GM12873 (cell line): ENCODE data around the gene SPRYD3.

ENCODE experiments used
- TF ChIP-seq, protein P1 (sequence below): IDR thresholded peaks from 2 replicates; pipeline ENCODE4 v1.5.1; 2012; ENCODE audit warnings: low read depth, mild to moderate bottlenecking, moderate library complexity, low read length, control low read depth; ENCODE audit not compliant: insufficient read depth; ENCODE audit errors: missing control alignments

Gene SPRYD3

GRCh38 chr12:53046655-53047220 is 32.5 kb downstream of the SPRYD3 start:
- TF ChIP-seq, protein P1, sequence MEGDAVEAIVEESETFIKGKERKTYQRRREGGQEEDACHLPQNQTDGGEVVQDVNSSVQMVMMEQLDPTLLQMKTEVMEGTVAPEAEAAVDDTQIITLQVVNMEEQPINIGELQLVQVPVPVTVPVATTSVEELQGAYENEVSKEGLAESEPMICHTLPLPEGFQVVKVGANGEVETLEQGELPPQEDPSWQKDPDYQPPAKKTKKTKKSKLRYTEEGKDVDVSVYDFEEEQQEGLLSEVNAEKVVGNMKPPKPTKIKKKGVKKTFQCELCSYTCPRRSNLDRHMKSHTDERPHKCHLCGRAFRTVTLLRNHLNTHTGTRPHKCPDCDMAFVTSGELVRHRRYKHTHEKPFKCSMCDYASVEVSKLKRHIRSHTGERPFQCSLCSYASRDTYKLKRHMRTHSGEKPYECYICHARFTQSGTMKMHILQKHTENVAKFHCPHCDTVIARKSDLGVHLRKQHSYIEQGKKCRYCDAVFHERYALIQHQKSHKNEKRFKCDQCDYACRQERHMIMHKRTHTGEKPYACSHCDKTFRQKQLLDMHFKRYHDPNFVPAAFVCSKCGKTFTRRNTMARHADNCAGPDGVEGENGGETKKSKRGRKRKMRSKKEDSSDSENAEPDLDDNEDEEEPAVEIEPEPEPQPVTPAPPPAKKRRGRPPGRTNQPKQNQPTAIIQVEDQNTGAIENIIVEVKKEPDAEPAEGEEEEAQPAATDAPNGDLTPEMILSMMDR, result no peak

DNA sequence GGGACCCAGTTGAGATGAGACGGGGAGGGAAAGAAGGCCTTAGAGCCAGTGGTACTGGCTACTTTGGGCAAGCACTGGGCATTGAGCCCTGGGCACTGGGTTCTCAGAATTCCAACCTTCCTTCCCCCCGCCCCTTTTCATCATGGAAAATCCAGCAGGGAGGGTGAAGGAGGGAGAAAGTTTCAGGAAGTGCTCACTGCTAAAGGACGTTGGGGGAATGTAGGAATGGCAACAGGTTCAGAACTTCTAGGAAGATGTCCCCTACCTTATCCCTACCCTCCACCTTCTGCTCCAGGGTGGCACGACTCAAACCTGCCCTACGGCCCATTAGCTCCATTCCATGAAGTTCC is 33.5 kb downstream of the SPRYD3 start:
- TF ChIP-seq, protein P1, result no peak

- TF ChIP-seq, protein P1, result no peak
These were observed 34.1 kb downstream of the SPRYD3 start for GRCh38 chr12:53044896-53045695.

GRCh38 chr12:53044052-53044581 is 35.1 kb downstream of the SPRYD3 start:
- TF ChIP-seq, protein P1, result no peak

- TF ChIP-seq, protein P1, result no peak
These were observed 36.4 kb downstream of the SPRYD3 start for GRCh38 chr12:53042607-53043454.

DNA sequence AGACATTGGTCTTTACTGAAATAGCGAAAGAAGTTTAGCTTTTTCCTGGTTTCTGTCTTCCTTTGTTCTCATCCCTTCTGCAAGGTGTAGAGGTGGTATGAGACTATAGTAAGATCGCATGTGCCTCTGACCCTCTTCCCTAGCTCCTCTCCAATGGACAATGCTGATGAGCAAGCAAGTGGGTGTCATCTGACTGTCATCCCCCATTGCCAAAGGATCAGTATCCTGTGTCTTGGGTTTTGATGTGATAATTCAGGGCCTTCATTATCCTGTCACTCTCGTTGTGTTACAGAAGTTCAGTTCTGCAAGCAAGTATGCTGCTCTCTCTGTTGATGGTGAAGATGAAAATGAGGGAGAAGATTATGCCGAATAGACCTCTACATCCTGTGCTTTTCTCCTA is 39.3 kb downstream of the SPRYD3 start:
- TF ChIP-seq, protein P1, result no peak

- TF ChIP-seq, protein P1, result no peak
These were observed 42.4 kb downstream of the SPRYD3 start for GRCh38 chr12:53036802-53037201.
